Mesendoderm (in vitro differentiated cells): ENCODE results near the gene UVSSA.

Source experiments
- DNase-seq: peaks from one replicate; pipeline ENCODE4 v3.0.0; 2013
- H2AK5ac ChIP-seq: 2 replicates; pipeline ENCODE4 v1.6.1; 2013; ENCODE audit warnings: low read length, inconsistent platforms
- H2BK120ac ChIP-seq: 2 replicates; pipeline ENCODE4 v1.6.1; 2013; ENCODE audit warnings: low read depth, mild to moderate bottlenecking, low read length, moderate library complexity, mixed read lengths
- H2BK15ac ChIP-seq: replicated peaks from 2 replicates; pipeline ENCODE4 v1.6.1; 2013; ENCODE audit warnings: low read depth, mild to moderate bottlenecking, moderate library complexity
- H2BK5ac ChIP-seq: 2 replicates; pipeline ENCODE4 v1.6.1; 2013; ENCODE audit warnings: low read length, inconsistent platforms
- H3K18ac ChIP-seq: 2 replicates; pipeline ENCODE4 v1.6.1; 2013; ENCODE audit warnings: mild to moderate bottlenecking, low read length, mixed read lengths
- H3K23ac ChIP-seq: one replicate; pipeline ENCODE4 v1.6.1; 2013; ENCODE audit warnings: low read length
- H3K27ac ChIP-seq: 2 replicates; pipeline ENCODE4 v1.5.1; 2013; ENCODE audit warnings: low read depth, mild to moderate bottlenecking, inconsistent platforms, low read length, moderate library complexity
- H3K27me3 ChIP-seq: 2 replicates; pipeline ENCODE4 v1.6.1; 2013; ENCODE audit warnings: low read length, control low read depth, mild to moderate bottlenecking, inconsistent platforms; ENCODE audit not compliant: insufficient read depth, poor library complexity
- H3K36me3 ChIP-seq: 2 replicates; pipeline ENCODE4 v1.6.1; 2013; ENCODE audit warnings: low read length, inconsistent platforms; ENCODE audit not compliant: control insufficient read depth, insufficient read depth
- H3K4ac ChIP-seq: one replicate; pipeline ENCODE4 v1.6.1; 2013; ENCODE audit warnings: low read depth, mild to moderate bottlenecking, low read length, moderate library complexity
- H3K4me1 ChIP-seq: 2 replicates; pipeline ENCODE4 v1.6.1; 2013; ENCODE audit warnings: low read depth, low read length, inconsistent platforms; ENCODE audit not compliant: control insufficient read depth
- H3K4me2 ChIP-seq: 2 replicates; pipeline ENCODE4 v1.6.1; 2013; ENCODE audit warnings: low read length
- H3K4me3 ChIP-seq: 2 replicates; pipeline ENCODE4 v1.5.1; 2013; ENCODE audit warnings: mild to moderate bottlenecking, low read length
- H3K56ac ChIP-seq: one replicate; pipeline ENCODE4 v1.6.1; 2013; ENCODE audit warnings: low read length
- H3K79me1 ChIP-seq: 2 replicates; pipeline ENCODE4 v1.6.1; 2013; ENCODE audit warnings: low read length, inconsistent platforms
- H3K79me2 ChIP-seq: 2 replicates; pipeline ENCODE4 v1.6.1; 2013; ENCODE audit warnings: mild to moderate bottlenecking, low read length; ENCODE audit not compliant: control insufficient read depth, insufficient read depth
- H3K9ac ChIP-seq: 2 replicates; pipeline ENCODE4 v1.6.1; 2013; ENCODE audit warnings: low read length, inconsistent platforms
- H4K5ac ChIP-seq: one replicate; pipeline ENCODE4 v1.6.1; 2013; ENCODE audit warnings: low read length
- H4K8ac ChIP-seq: one replicate; pipeline ENCODE4 v1.6.1; 2013; ENCODE audit warnings: low read depth, mild to moderate bottlenecking, control low read depth, low read length, moderate library complexity
- WGBS: extraction: QIAGEN DNeasy Blood & Tissue Kit; methylation state at CpG from one replicate; pipeline ENCODE4 v1.1.7; 2013; ENCODE audit warnings: low lambda C conversion rate, missing lambda C conversion rate; ENCODE audit not compliant: insufficient coverage; ENCODE audit errors: extremely low coverage; 5-methylcytosine and 5-hydroxymethylcytosine counted together

Gene UVSSA

DNA sequence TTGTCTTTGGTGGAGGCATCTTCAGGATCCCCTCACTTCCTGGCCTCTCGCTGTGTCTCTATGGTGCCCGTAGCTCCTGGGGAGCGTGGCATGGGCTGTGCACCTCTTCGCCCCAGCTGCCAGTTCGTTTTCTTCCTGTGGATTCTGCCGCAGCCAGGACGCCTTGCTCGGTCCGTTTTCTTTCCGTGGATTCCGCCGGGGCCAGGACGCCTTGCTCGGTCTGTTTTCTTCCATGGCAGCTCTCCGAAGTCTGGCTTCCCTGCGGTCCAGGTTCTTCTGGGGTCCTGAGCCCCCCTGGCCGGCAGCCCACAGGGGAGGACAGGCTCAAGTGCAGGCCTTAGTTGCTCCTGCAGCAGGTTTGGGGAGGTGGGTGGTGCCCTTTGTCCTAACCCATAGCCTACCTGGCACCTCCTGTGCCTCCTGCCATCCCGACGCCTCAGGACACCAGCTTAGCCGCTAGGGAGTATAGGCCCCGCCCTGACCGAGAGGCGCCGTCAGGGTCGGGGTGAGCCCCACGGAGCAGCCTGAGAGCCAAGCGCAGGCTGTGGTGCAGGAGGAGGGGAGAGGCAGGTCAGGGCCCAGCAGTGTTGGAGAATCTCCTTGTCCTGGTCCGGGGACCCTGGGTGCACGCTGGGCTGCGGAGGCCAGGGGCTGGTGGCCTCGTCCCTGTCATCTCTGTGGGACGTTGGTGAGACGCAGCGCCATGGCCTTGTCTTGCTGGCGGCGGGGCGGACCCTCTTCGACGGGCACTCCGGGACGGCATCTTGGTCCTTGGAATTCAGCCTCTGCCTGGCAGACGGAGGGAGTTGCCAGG lies 27.1 kb downstream of the UVSSA start:
- no peak overlapping the region for H2BK120ac ChIP-seq
- H3K23ac ChIP-seq, result no peak overlapping the region
- H4K8ac ChIP-seq, result no peak overlapping the region
- H2BK15ac ChIP-seq, result no peak overlapping the region
- no peak overlapping the region for H3K9ac ChIP-seq
- no peaks in the 10 kb centered on the region for H3K27me3 ChIP-seq
- no peak overlapping the region for H3K27ac ChIP-seq
- H3K4me2 ChIP-seq, result no peak overlapping the region
- H3K4ac ChIP-seq, result no peak overlapping the region
- H3K36me3 ChIP-seq, result no peaks in the 10 kb centered on the region
- H2BK5ac ChIP-seq, result no peak overlapping the region
- WGBS, result no CpG with 5 or more reads among the region's 42 CpGs
- no peaks in the 10 kb centered on the region for H3K79me1 ChIP-seq
- H3K56ac ChIP-seq, result no peak overlapping the region
- H3K79me2 ChIP-seq, result no peaks in the 10 kb centered on the region
- no peak for DNase-seq
- H3K4me3 ChIP-seq, result no peak overlapping the region
- H2AK5ac ChIP-seq, result no peak overlapping the region
- no peak overlapping the region for H3K18ac ChIP-seq
- no peaks in the 10 kb centered on the region for H3K4me1 ChIP-seq
- H4K5ac ChIP-seq, result no peak overlapping the region

DNA sequence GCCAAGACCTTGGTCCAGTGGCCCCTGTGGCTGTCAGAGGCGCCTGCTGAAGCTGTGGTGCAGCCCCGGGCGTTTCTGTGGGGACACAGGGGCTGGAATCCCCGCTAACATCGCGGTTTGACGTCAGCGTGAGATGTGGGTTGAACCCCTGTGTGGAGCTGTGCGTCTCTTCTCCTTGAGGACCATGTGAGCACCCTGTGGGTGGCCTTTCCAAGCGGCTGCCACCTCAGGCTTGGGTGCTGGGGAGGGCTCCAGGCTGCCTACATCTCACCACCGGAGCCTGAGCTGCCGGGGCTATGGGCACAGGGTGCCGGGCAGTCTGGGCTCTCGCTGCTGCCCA lies 27.7 kb downstream of the UVSSA start:
- no peak overlapping the region for H3K4me2 ChIP-seq
- H4K8ac ChIP-seq, result no peak overlapping the region
- no peak for DNase-seq
- H3K4me1 ChIP-seq, result no peaks in the 10 kb centered on the region
- no peak overlapping the region for H3K9ac ChIP-seq
- H3K23ac ChIP-seq, result no peak overlapping the region
- no peak overlapping the region for H3K27ac ChIP-seq
- no peak overlapping the region for H2BK5ac ChIP-seq
- H2AK5ac ChIP-seq, result no peak overlapping the region
- no peak overlapping the region for H3K4ac ChIP-seq
- H3K36me3 ChIP-seq, result no peaks in the 10 kb centered on the region
- H3K79me1 ChIP-seq, result no peaks in the 10 kb centered on the region
- no peak overlapping the region for H4K5ac ChIP-seq
- H3K4me3 ChIP-seq, result no peak overlapping the region
- WGBS, result no CpG with 5 or more reads among the region's 14 CpGs
- H2BK120ac ChIP-seq, result no peak overlapping the region
- no peaks in the 10 kb centered on the region for H3K27me3 ChIP-seq
- no peak overlapping the region for H3K56ac ChIP-seq
- H2BK15ac ChIP-seq, result no peak overlapping the region
- H3K79me2 ChIP-seq, result no peaks in the 10 kb centered on the region
- H3K18ac ChIP-seq, result no peak overlapping the region

DNA sequence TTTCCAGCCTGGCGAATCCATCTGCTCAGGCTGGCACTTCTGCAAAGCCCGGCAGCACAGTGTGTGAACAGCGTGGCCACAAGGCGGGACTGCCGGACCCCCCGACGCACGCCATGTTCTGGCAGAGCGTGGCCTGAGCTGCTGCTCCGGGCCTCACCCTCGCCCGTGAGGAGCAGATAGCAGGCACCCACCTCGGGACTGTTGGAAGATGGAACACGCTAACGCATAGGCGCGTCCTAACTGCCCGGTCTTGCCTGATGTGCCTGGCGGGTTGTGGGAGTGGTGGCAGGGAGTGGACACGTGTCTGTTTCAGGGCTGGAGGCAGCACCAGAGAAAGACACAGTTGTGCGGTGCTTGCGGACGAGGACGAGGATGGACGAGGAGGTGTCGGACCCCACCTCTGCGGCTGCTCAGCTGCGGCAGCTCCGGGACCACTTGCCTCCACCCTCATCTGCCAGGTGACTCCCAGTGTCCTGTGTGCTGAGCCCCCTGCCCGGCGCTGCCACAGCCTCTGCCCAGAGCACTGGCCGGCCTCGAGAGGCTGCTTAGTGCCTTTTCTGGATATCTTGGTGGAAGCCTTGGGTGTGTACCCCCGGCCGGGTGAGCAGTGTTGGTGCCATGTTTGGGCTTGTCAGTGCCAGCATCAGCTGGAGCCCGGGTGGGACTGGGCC lies 28.2 kb downstream of the UVSSA start:
- WGBS, result no CpG with 5 or more reads among the region's 36 CpGs

GRCh38 chr4:1375761-1376322 lies 28.8 kb downstream of the UVSSA start:
- no peak overlapping the region for H4K5ac ChIP-seq
- H2BK5ac ChIP-seq, result no peak overlapping the region
- H3K56ac ChIP-seq, result no peak overlapping the region
- no peak overlapping the region for H4K8ac ChIP-seq
- H3K18ac ChIP-seq, result no peak overlapping the region
- no peak overlapping the region for H2BK120ac ChIP-seq
- H2BK15ac ChIP-seq, result no peak overlapping the region
- H3K4me3 ChIP-seq, result no peak overlapping the region
- H3K79me2 ChIP-seq, result no peaks in the 10 kb centered on the region
- H3K36me3 ChIP-seq, result no peaks in the 10 kb centered on the region
- no peak overlapping the region for H3K23ac ChIP-seq
- no peak for DNase-seq
- H3K4ac ChIP-seq, result no peak overlapping the region
- H3K27me3 ChIP-seq, result no peaks in the 10 kb centered on the region
- H3K9ac ChIP-seq, result no peak overlapping the region
- no CpG with 5 or more reads among the region's 17 CpGs for WGBS
- H3K4me1 ChIP-seq, result no peaks in the 10 kb centered on the region
- no peak overlapping the region for H3K27ac ChIP-seq
- H3K79me1 ChIP-seq, result no peaks in the 10 kb centered on the region
- H3K4me2 ChIP-seq, result no peak overlapping the region
- H2AK5ac ChIP-seq, result no peak overlapping the region

More for the DNA sequence above, 28.2 kb downstream of the UVSSA start:
- Histone ChIP-seq H4K5ac (no peak overlapping the region), H3K27me3 (no peaks in the 10 kb centered on the region), H2BK15ac (no peak overlapping the region), H3K36me3 (no peaks in the 10 kb centered on the region), H3K18ac (no peak overlapping the region), H3K4ac (no peak overlapping the region), H3K4me3 (no peak overlapping the region), H3K79me1 (no peaks in the 10 kb centered on the region), H2BK120ac (no peak overlapping the region), H3K4me2 (no peak overlapping the region), H3K56ac (no peak overlapping the region), H2BK5ac (no peak overlapping the region), H3K23ac (no peak overlapping the region), H4K8ac (no peak overlapping the region), H2AK5ac (no peak overlapping the region), H3K27ac (no peak overlapping the region), H3K4me1 (no peaks in the 10 kb centered on the region), H3K79me2 (no peaks in the 10 kb centered on the region), H3K9ac (no peak overlapping the region)
- no peak for DNase-seq

GRCh38 chr4:1376391-1376840 lies 29.4 kb downstream of the UVSSA start:
- Histone ChIP-seq H3K79me1 (no peaks in the 10 kb centered on the region), H3K56ac (no peak overlapping the region), H3K23ac (no peak overlapping the region), H3K27me3 (no peaks in the 10 kb centered on the region), H3K79me2 (no peaks in the 10 kb centered on the region), H3K18ac (no peak overlapping the region), H3K27ac (no peak overlapping the region), H3K36me3 (no peaks in the 10 kb centered on the region), H2BK120ac (no peak overlapping the region), H4K8ac (no peak overlapping the region), H2BK5ac (no peak overlapping the region), H2BK15ac (no peak overlapping the region), H3K4me2 (no peak overlapping the region), H3K4ac (no peak overlapping the region), H3K9ac (no peak overlapping the region), H4K5ac (no peak overlapping the region), H2AK5ac (no peak overlapping the region), H3K4me1 (no peaks in the 10 kb centered on the region), H3K4me3 (no peak overlapping the region)
- DNase-seq, result no peak
- no CpG with 5 or more reads among the region's 23 CpGs for WGBS
